HEK293 (cell line): ENCODE results near the gene M1AP.

Experiments
- EGR2 ChIP-seq: fragments of 450-650 bp; formaldehyde crosslinking; IDR thresholded peaks from 2 replicates; pipeline ENCODE4 v1.5.1; 2016; ENCODE audit warnings: low read depth, missing biosample characterization, missing genetic modification characterization
- GLI2 ChIP-seq: fragments of 450-650 bp; formaldehyde crosslinking; IDR thresholded peaks from 2 replicates; pipeline ENCODE4; 2017; ENCODE audit warnings: missing biosample characterization, missing genetic modification characterization, low read depth, borderline replicate concordance
- KLF9 ChIP-seq: fragments of 450-650 bp; formaldehyde crosslinking; IDR thresholded peaks from 2 replicates; pipeline ENCODE4 v1.5.1; 2016; ENCODE audit warnings: missing biosample characterization, missing genetic modification characterization, low read depth
- MZF1 ChIP-seq: fragments of 450-650 bp; formaldehyde crosslinking; IDR thresholded peaks from 2 replicates; pipeline ENCODE4 v1.5.1; 2017; ENCODE audit warnings: missing biosample characterization, missing genetic modification characterization, borderline replicate concordance
- OSR2 ChIP-seq: fragments of 450-650 bp; formaldehyde crosslinking; IDR thresholded peaks from 2 replicates; pipeline ENCODE4 v1.5.1; 2016; ENCODE audit warnings: missing biosample characterization, missing genetic modification characterization
- REPIN1 ChIP-seq: fragments of 450-650 bp; formaldehyde crosslinking; IDR thresholded peaks from 2 replicates; pipeline ENCODE4 v1.5.1; 2017; ENCODE audit warnings: missing biosample characterization, missing genetic modification characterization, low read depth
- SP3 ChIP-seq: fragments of 450-650 bp; formaldehyde crosslinking; IDR thresholded peaks from 2 replicates; pipeline ENCODE4 v1.5.1; 2016; ENCODE audit warnings: missing biosample characterization, missing genetic modification characterization
- SP7 ChIP-seq: fragments of 450-650 bp; formaldehyde crosslinking; IDR thresholded peaks from 2 replicates; pipeline ENCODE4 v1.5.1; 2016; ENCODE audit warnings: missing biosample characterization, missing genetic modification characterization
- ZBTB20 ChIP-seq: fragments of 450-650 bp; formaldehyde crosslinking; IDR thresholded peaks from 2 replicates; pipeline ENCODE4 v1.5.1; 2016; ENCODE audit warnings: missing biosample characterization, missing genetic modification characterization
- ZFP3 ChIP-seq: fragments of 450-650 bp; formaldehyde crosslinking; IDR thresholded peaks from 2 replicates; pipeline ENCODE4 v1.5.1; 2016; ENCODE audit warnings: low read depth, missing biosample characterization, missing genetic modification characterization
- ZNF157 ChIP-seq: fragments of 450-650 bp; formaldehyde crosslinking; IDR thresholded peaks from 2 replicates; pipeline ENCODE4 v1.5.1; 2016; ENCODE audit warnings: missing biosample characterization, missing genetic modification characterization
- ZNF292 ChIP-seq: fragments of 450-650 bp; formaldehyde crosslinking; IDR thresholded peaks from 2 replicates; pipeline ENCODE4 v1.5.1; 2016; ENCODE audit warnings: low read depth, missing biosample characterization, missing genetic modification characterization, borderline replicate concordance
- ZNF335 ChIP-seq: fragments of 450-650 bp; formaldehyde crosslinking; conservative IDR thresholded peaks from 2 replicates; pipeline ENCODE4 v1.5.1; 2016; ENCODE audit warnings: missing biosample characterization, missing genetic modification characterization
- ZNF366 ChIP-seq: fragments of 450-650 bp; formaldehyde crosslinking; conservative IDR thresholded peaks from 2 replicates; pipeline ENCODE4 v1.5.1; 2016; ENCODE audit warnings: missing biosample characterization, missing genetic modification characterization
- ZNF501 ChIP-seq: fragments of 450-650 bp; formaldehyde crosslinking; IDR thresholded peaks from 2 replicates; pipeline ENCODE4 v1.5.1; 2016; ENCODE audit warnings: missing biosample characterization, missing genetic modification characterization
- ZNF629 ChIP-seq: fragments of 450-650 bp; formaldehyde crosslinking; IDR thresholded peaks from 2 replicates; pipeline ENCODE4 v1.5.1; 2017; ENCODE audit warnings: missing biosample characterization, missing genetic modification characterization
- ZNF692 ChIP-seq: fragments of 450-650 bp; formaldehyde crosslinking; IDR thresholded peaks from 2 replicates; pipeline ENCODE4 v1.5.1; 2016; ENCODE audit warnings: missing biosample characterization, missing genetic modification characterization
- ZNF701 ChIP-seq: fragments of 450-650 bp; formaldehyde crosslinking; IDR thresholded peaks from 2 replicates; pipeline ENCODE4 v1.5.1; 2016; ENCODE audit warnings: missing biosample characterization, missing genetic modification characterization
- ZNF704 ChIP-seq: fragments of 450-650 bp; formaldehyde crosslinking; IDR thresholded peaks from 2 replicates; pipeline ENCODE4 v1.5.1; 2016; ENCODE audit warnings: missing biosample characterization, missing genetic modification characterization
- ZNF791 ChIP-seq: fragments of 450-650 bp; formaldehyde crosslinking; IDR thresholded peaks from 2 replicates; pipeline ENCODE4 v1.5.1; 2016; ENCODE audit warnings: missing biosample characterization, missing genetic modification characterization
- ZNF843 ChIP-seq: fragments of 450-650 bp; formaldehyde crosslinking; IDR thresholded peaks from 2 replicates; pipeline ENCODE4 v1.5.1; 2016; ENCODE audit warnings: missing biosample characterization, missing genetic modification characterization
- ZSCAN30 ChIP-seq: fragments of 450-650 bp; IDR thresholded peaks from 2 replicates; pipeline ENCODE4 v1.5.1; 2018; ENCODE audit warnings: missing biosample characterization, mild to moderate bottlenecking, missing genetic modification characterization, moderate library complexity
- ZXDB ChIP-seq: fragments of 450-650 bp; formaldehyde crosslinking; IDR thresholded peaks from 2 replicates; pipeline ENCODE4 v1.5.1; 2016; ENCODE audit warnings: missing biosample characterization, missing genetic modification characterization
- TF ChIP-seq, protein P1 (sequence below): fragments of 450-650 bp; formaldehyde crosslinking; IDR thresholded peaks from 2 replicates; pipeline ENCODE4 v1.5.1; 2017; ENCODE audit warnings: missing biosample characterization, mild to moderate bottlenecking, missing genetic modification characterization, moderate library complexity
- TF ChIP-seq, protein P2 (sequence below): fragments of 450-650 bp; formaldehyde crosslinking; optimal IDR thresholded peaks from 2 replicates; pipeline ENCODE3; 2016; ENCODE audit warnings: missing biosample characterization, mild to moderate bottlenecking, missing genetic modification characterization
- TF ChIP-seq, protein P3 (sequence below): fragments of 450-650 bp; formaldehyde crosslinking; IDR thresholded peaks from 2 replicates; pipeline ENCODE4 v1.5.1; 2016; ENCODE audit warnings: missing biosample characterization, missing genetic modification characterization
- TF ChIP-seq, protein P4 (sequence below): fragments of 450-650 bp; formaldehyde crosslinking; IDR thresholded peaks from 2 replicates; pipeline ENCODE4 v1.5.1; 2016; ENCODE audit warnings: missing biosample characterization, missing genetic modification characterization
- TF ChIP-seq, protein P5 (sequence below): fragments of 450-650 bp; formaldehyde crosslinking; IDR thresholded peaks from 2 replicates; pipeline ENCODE4 v1.5.1; 2016; ENCODE audit warnings: missing biosample characterization, missing genetic modification characterization

The M1AP gene

GRCh38 chr2:74653985-74654882 lies 6.1 kb upstream of the M1AP start, which contains the start of gene SEMA4F (continued):
- TF ChIP-seq ZNF366 (0 out of 2 replicates have a peak, but pooled peaks have one; percentile 14), ZNF501 (tag by site-specific recombination) (peak; percentile 28; the same call in 1 of the 2 replicates), GLI2 (tag by site-specific recombination) (no peak), ZSCAN30 (tag by site-specific recombination) (peak; percentile 40; the same call in 1 of the 2 replicates), OSR2 (peak; percentile 31; the same call in 1 of the 2 replicates), KLF9 (tag by site-specific recombination) (peak; percentile 96), MZF1 (no peak), ZNF701 (no peak), ZNF843 (tag by site-specific recombination) (no peak), ZBTB20 (peak; percentile 75; the same call in 1 of the 2 replicates), ZFP3 (tag by site-specific recombination) (no peak), ZNF629 (tag by site-specific recombination) (0 out of 2 replicates have a peak, but pooled peaks have one; percentile 8), SP3 (tag by site-specific recombination) (peak; percentile 90), ZNF335 (tag by site-specific recombination) (0 out of 2 replicates have a peak, but pooled peaks have one; percentile 12), ZNF791 (no peak), SP7 (peak; percentile 11; the same call in 1 of the 2 replicates), REPIN1 (tag by site-specific recombination) (no peak), ZNF292 (tag by site-specific recombination) (no peak), ZNF157 (no peak), ZXDB (tag by site-specific recombination) (0 out of 2 replicates have a peak, but pooled peaks have one; percentile 2), ZNF692 (tag by site-specific recombination) (0 out of 2 replicates have a peak, but pooled peaks have one; percentile 48), EGR2 (tag by site-specific recombination) (peak; percentile 97), ZNF704 (tag by site-specific recombination) (no peak)
- TF ChIP-seq, protein P1, sequence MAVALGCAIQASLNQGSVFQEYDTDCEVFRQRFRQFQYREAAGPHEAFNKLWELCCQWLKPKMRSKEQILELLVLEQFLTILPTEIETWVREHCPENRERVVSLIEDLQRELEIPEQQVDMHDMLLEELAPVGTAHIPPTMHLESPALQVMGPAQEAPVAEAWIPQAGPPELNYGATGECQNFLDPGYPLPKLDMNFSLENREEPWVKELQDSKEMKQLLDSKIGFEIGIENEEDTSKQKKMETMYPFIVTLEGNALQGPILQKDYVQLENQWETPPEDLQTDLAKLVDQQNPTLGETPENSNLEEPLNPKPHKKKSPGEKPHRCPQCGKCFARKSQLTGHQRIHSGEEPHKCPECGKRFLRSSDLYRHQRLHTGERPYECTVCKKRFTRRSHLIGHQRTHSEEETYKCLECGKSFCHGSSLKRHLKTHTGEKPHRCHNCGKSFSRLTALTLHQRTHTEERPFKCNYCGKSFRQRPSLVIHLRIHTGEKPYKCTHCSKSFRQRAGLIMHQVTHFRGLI: peak; percentile 45; the same call in 1 of the 2 replicates
- TF ChIP-seq, protein P2, sequence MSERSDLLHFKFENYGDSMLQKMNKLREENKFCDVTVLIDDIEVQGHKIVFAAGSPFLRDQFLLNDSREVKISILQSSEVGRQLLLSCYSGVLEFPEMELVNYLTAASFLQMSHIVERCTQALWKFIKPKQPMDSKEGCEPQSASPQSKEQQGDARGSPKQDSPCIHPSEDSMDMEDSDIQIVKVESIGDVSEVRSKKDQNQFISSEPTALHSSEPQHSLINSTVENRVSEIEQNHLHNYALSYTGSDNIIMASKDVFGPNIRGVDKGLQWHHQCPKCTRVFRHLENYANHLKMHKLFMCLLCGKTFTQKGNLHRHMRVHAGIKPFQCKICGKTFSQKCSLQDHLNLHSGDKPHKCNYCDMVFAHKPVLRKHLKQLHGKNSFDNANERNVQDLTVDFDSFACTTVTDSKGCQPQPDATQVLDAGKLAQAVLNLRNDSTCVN (tag by site-specific recombination): peak; percentile 83
- TF ChIP-seq, protein P3, sequence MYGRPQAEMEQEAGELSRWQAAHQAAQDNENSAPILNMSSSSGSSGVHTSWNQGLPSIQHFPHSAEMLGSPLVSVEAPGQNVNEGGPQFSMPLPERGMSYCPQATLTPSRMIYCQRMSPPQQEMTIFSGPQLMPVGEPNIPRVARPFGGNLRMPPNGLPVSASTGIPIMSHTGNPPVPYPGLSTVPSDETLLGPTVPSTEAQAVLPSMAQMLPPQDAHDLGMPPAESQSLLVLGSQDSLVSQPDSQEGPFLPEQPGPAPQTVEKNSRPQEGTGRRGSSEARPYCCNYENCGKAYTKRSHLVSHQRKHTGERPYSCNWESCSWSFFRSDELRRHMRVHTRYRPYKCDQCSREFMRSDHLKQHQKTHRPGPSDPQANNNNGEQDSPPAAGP (tag by site-specific recombination): peak; percentile 49; the same call in 1 of the 2 replicates
- TF ChIP-seq, protein P4, sequence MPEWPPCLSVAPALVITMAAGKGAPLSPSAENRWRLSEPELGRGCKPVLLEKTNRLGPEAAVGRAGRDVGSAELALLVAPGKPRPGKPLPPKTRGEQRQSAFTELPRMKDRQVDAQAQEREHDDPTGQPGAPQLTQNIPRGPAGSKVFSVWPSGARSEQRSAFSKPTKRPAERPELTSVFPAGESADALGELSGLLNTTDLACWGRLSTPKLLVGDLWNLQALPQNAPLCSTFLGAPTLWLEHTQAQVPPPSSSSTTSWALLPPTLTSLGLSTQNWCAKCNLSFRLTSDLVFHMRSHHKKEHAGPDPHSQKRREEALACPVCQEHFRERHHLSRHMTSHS: no peak
- TF ChIP-seq, protein P5, sequence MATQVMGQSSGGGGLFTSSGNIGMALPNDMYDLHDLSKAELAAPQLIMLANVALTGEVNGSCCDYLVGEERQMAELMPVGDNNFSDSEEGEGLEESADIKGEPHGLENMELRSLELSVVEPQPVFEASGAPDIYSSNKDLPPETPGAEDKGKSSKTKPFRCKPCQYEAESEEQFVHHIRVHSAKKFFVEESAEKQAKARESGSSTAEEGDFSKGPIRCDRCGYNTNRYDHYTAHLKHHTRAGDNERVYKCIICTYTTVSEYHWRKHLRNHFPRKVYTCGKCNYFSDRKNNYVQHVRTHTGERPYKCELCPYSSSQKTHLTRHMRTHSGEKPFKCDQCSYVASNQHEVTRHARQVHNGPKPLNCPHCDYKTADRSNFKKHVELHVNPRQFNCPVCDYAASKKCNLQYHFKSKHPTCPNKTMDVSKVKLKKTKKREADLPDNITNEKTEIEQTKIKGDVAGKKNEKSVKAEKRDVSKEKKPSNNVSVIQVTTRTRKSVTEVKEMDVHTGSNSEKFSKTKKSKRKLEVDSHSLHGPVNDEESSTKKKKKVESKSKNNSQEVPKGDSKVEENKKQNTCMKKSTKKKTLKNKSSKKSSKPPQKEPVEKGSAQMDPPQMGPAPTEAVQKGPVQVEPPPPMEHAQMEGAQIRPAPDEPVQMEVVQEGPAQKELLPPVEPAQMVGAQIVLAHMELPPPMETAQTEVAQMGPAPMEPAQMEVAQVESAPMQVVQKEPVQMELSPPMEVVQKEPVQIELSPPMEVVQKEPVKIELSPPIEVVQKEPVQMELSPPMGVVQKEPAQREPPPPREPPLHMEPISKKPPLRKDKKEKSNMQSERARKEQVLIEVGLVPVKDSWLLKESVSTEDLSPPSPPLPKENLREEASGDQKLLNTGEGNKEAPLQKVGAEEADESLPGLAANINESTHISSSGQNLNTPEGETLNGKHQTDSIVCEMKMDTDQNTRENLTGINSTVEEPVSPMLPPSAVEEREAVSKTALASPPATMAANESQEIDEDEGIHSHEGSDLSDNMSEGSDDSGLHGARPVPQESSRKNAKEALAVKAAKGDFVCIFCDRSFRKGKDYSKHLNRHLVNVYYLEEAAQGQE (tag by site-specific recombination): no peak
